Epithelial cell of esophagus (primary cell): ENCODE measurements around the gene RAET1L.

Experiments
- DNase-seq: peaks from one replicate; pipeline ENCODE4 v3.0.0; 2010; ENCODE audit warnings: low read depth
- H3K4me3 ChIP-seq: 2 replicates; pipeline ENCODE4 v1.5.1; 2011; ENCODE audit warnings: mild to moderate bottlenecking, low read length, control low read depth
- TF ChIP-seq, protein P1 (sequence below): IDR thresholded peaks from 2 replicates; pipeline ENCODE4 v1.5.1; 2011; ENCODE audit warnings: low read depth, mild to moderate bottlenecking, low read length, control low read depth, inconsistent platforms; ENCODE audit not compliant: insufficient read depth; ENCODE audit errors: missing control alignments

Gene RAET1L

GRCh38 chr6:150036081-150036480, 10.7 kb upstream of the RAET1L start:
- H3K4me3 ChIP-seq: no peak overlapping the region
- DNase-seq: no peak
- TF ChIP-seq, protein P1, sequence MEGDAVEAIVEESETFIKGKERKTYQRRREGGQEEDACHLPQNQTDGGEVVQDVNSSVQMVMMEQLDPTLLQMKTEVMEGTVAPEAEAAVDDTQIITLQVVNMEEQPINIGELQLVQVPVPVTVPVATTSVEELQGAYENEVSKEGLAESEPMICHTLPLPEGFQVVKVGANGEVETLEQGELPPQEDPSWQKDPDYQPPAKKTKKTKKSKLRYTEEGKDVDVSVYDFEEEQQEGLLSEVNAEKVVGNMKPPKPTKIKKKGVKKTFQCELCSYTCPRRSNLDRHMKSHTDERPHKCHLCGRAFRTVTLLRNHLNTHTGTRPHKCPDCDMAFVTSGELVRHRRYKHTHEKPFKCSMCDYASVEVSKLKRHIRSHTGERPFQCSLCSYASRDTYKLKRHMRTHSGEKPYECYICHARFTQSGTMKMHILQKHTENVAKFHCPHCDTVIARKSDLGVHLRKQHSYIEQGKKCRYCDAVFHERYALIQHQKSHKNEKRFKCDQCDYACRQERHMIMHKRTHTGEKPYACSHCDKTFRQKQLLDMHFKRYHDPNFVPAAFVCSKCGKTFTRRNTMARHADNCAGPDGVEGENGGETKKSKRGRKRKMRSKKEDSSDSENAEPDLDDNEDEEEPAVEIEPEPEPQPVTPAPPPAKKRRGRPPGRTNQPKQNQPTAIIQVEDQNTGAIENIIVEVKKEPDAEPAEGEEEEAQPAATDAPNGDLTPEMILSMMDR: no peak

- TF ChIP-seq, protein P1: no peak
- DNase-seq: no peak
- H3K4me3 ChIP-seq: no peak overlapping the region
These were observed 8.0 kb upstream of the RAET1L start for GRCh38 chr6:150033207-150033771.

- no peak overlapping the region for H3K4me3 ChIP-seq
- no peak for DNase-seq
- TF ChIP-seq, protein P1: no peak
These were observed 7.3 kb upstream of the RAET1L start for GRCh38 chr6:150032598-150032997.

DNA sequence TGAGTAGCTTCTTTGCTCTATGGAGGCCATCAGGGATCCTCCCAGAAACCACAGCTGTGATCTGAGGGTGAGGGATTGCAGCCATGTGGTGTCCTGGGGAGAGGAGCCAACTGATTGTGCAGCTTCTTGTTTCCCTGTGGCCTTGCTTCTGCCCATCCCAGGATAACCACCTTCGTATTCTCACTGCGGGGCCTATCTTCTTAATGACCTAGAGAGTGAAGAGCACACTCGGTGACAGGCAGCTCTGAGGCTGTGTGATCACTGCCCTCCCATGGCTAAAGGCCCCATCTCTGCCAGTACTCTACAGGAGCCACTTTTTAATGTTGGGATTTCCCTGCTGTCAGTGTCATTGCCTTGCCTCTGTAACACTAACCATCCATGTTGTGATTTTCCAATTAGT, 5.3 kb upstream of the RAET1L start:
- no peak for DNase-seq
- TF ChIP-seq, protein P1: no peak
- H3K4me3 ChIP-seq: no peak overlapping the region

DNA sequence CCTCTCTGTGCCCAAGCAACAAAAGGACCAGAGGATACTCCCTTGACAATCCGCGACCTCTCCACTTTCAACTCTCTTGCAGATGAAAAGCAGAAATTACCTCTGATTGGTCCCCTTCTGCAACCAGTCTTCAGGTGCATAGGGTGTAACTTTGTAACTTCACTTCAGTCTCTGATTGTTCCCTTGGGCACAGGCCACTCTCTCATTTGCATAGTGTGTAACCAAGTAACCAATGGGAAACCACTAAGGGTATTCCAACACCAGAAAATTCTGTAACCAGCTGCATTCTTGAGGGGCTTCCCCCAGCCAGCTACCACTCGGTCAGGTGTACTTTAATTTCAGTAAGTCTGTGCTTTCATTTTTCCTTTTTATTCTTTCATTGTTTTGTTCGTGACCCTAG, 4.4 kb upstream of the RAET1L start:
- DNase-seq: no peak
- TF ChIP-seq, protein P1: no peak

GRCh38 chr6:150029276-150029675, 3.9 kb upstream of the RAET1L start:
- no peak overlapping the region for H3K4me3 ChIP-seq
- TF ChIP-seq, protein P1: no peak
- DNase-seq: no peak

More for the DNA sequence above, 4.4 kb upstream of the RAET1L start:
- H3K4me3 ChIP-seq: no peak overlapping the region

GRCh38 chr6:150028799-150029198, 3.5 kb upstream of the RAET1L start:
- no peak for DNase-seq
- no peak overlapping the region for H3K4me3 ChIP-seq
- TF ChIP-seq, protein P1: no peak
